Parathyroid adenoma (tissue), 2 donors: ENCODE measurements around the gene CUL4A.

Source experiments
- H2AFZ ChIP-seq: fragments of 300-600 bp; sonication (generic); one replicate; pipeline ENCODE4 v1.7.0; 2017; ENCODE audit warnings: antibody characterized with exemption, mild to moderate bottlenecking
- H3K27ac ChIP-seq: fragments of 300-600 bp; sonication (generic); one replicate; pipeline ENCODE4 v1.7.0; 2017
- H3K27me3 ChIP-seq: fragments of 300-600 bp; sonication (generic); one replicate; pipeline ENCODE4 v1.7.0; 2017; ENCODE audit warnings: low read length; ENCODE audit not compliant: control insufficient read depth, insufficient read depth
- H3K36me3 ChIP-seq: fragments of 300-600 bp; sonication (generic); one replicate; pipeline ENCODE4 v1.7.0; 2017; ENCODE audit warnings: low read length; ENCODE audit not compliant: control insufficient read depth, insufficient read depth
- H3K4me1 ChIP-seq: fragments of 300-600 bp; sonication (generic); one replicate; pipeline ENCODE4 v1.7.0; 2017; ENCODE audit warnings: control low read depth
- H3K4me2 ChIP-seq: fragments of 300-600 bp; sonication (generic); one replicate; pipeline ENCODE4 v1.7.0; 2017; ENCODE audit warnings: low read length
- H3K4me3 ChIP-seq: fragments of 300-600 bp; sonication (generic); one replicate; pipeline ENCODE4 v1.7.0; 2017; ENCODE audit warnings: low read depth, low read length
- H3K79me2 ChIP-seq: fragments of 300-600 bp; sonication (generic); one replicate; pipeline ENCODE4 v1.7.0; 2017; ENCODE audit warnings: control low read depth
- H3K9ac ChIP-seq: fragments of 300-600 bp; sonication (generic); one replicate; pipeline ENCODE4 v1.7.0; 2017; ENCODE audit warnings: mild to moderate bottlenecking
- H3K9me3 ChIP-seq: fragments of 300-600 bp; sonication (generic); one replicate; pipeline ENCODE4 v1.7.0; 2017; ENCODE audit warnings: low read length; ENCODE audit not compliant: control insufficient read depth
- CTCF ChIP-seq: fragments of 300-600 bp; sonication (generic); IDR thresholded peaks from one replicate; pipeline ENCODE4 v1.7.0; 2017; ENCODE audit warnings: antibody characterized with exemption, mild to moderate bottlenecking
- donor health status: primary hyperparathyroidism.

CUL4A gene

GRCh38 chr13:113187883-113188665 is 21.3 kb upstream of the CUL4A start:
- TF ChIP-seq CTCF, result no peak
- H3K36me3 ChIP-seq, result no peaks in the 10 kb centered on the region
- no peak overlapping the region for H3K4me2 ChIP-seq
- peaks cover 3% of the 10 kb centered on the region for H3K79me2 ChIP-seq
- H3K27me3 ChIP-seq, result no peaks in the 10 kb centered on the region
- no peak overlapping the region for H3K9ac ChIP-seq
- no peaks in the 10 kb centered on the region for H3K9me3 ChIP-seq
- H3K4me3 ChIP-seq, result no peak overlapping the region
- no peak overlapping the region for H2AFZ ChIP-seq
- H3K27ac ChIP-seq, result no peak overlapping the region
- no peaks in the 10 kb centered on the region for H3K4me1 ChIP-seq

GRCh38 chr13:113190181-113190580 is 19.2 kb upstream of the CUL4A start:
- Histone ChIP-seq H2AFZ (no peak overlapping the region), H3K27me3 (no peaks in the 10 kb centered on the region), H3K4me3 (no peak overlapping the region), H3K27ac (no peak overlapping the region), H3K9ac (no peak overlapping the region), H3K36me3 (no peaks in the 10 kb centered on the region), H3K4me2 (no peak overlapping the region), H3K4me1 (no peaks in the 10 kb centered on the region), H3K9me3 (no peaks in the 10 kb centered on the region), H3K79me2 (peaks cover 3% of the 10 kb centered on the region)
- TF ChIP-seq CTCF, result no peak

GRCh38 chr13:113192279-113192678 is 17.1 kb upstream of the CUL4A start:
- no peak overlapping the region for H3K27ac ChIP-seq
- no peaks in the 10 kb centered on the region for H3K27me3 ChIP-seq
- H2AFZ ChIP-seq, result no peak overlapping the region
- H3K9ac ChIP-seq, result no peak overlapping the region
- no peaks in the 10 kb centered on the region for H3K9me3 ChIP-seq
- TF ChIP-seq CTCF, result no peak
- H3K4me1 ChIP-seq, result no peaks in the 10 kb centered on the region
- H3K4me2 ChIP-seq, result no peak overlapping the region
- H3K79me2 ChIP-seq, result no peaks in the 10 kb centered on the region
- H3K4me3 ChIP-seq, result no peak overlapping the region
- H3K36me3 ChIP-seq, result no peaks in the 10 kb centered on the region

- Histone ChIP-seq H3K79me2 (no peaks in the 10 kb centered on the region), H3K9ac (no peak overlapping the region), H3K4me2 (no peak overlapping the region), H3K27me3 (no peaks in the 10 kb centered on the region), H3K27ac (no peak overlapping the region), H3K9me3 (no peaks in the 10 kb centered on the region), H3K4me3 (no peak overlapping the region), H3K4me1 (no peaks in the 10 kb centered on the region), H3K36me3 (no peaks in the 10 kb centered on the region), H2AFZ (no peak overlapping the region)
- TF ChIP-seq CTCF, result no peak
Observed at GRCh38 chr13:113192902-113193301, 16.5 kb upstream of the CUL4A start.

GRCh38 chr13:113195360-113195759 is 14.1 kb upstream of the CUL4A start:
- no peaks in the 10 kb centered on the region for H3K36me3 ChIP-seq
- H3K4me3 ChIP-seq, result no peak overlapping the region
- no peak overlapping the region for H3K9ac ChIP-seq
- H3K4me2 ChIP-seq, result no peak overlapping the region
- no peak overlapping the region for H3K27ac ChIP-seq
- H3K4me1 ChIP-seq, result no peaks in the 10 kb centered on the region
- H3K27me3 ChIP-seq, result no peaks in the 10 kb centered on the region
- TF ChIP-seq CTCF, result no peak
- no peaks in the 10 kb centered on the region for H3K79me2 ChIP-seq
- no peak overlapping the region for H2AFZ ChIP-seq
- H3K9me3 ChIP-seq, result no peaks in the 10 kb centered on the region
